ENCODE data around the gene ATP6V0B. TPM values are rescaled to one million over a fixed set of nuclear protein-coding genes. Genes with fewer than 3 reads are reported as not detected.

ATP6V0B gene
- total and polyA plus RNA-seq, 9 of the 15 experiments (the other 6 are each of a cell fraction or from before 2014, with no cell fraction given), result 137 to 328 (median 220) TPM

GRCh38 chr1:43979528-43980254 lies 4.9 kb downstream of the ATP6V0B start (continued):
- TF ChIP-seq ATF6 (CRISPR knock-in tag; IDR thresholded peaks at IDR 0.05) (0 out of 2 replicates have a peak, but pooled peaks have one; percentile 62), ZHX1 (conservative IDR thresholded peaks at IDR 0.05; ENCODE audit: low read length) (no peak), ZBTB17 (CRISPR knock-in tag; IDR thresholded peaks at IDR 0.05) (no peak), MBD1 (CRISPR knock-in tag; IDR thresholded peaks at IDR 0.05) (no peak), POLR2AphosphoS2 (IDR thresholded peaks at IDR 0.05; ENCODE audit: low read length) (no peak), CBX8 (IDR thresholded peaks at IDR 0.05; ENCODE audit: borderline replicate concordance, extremely low read depth, low read depth, low read length, poor library complexity, severe bottlenecking) (no peak), SIRT6 (IDR thresholded peaks at IDR 0.05; ENCODE audit: low read depth, low read length) (no peak), CAMTA2 (CRISPR knock-in tag; conservative IDR thresholded peaks at IDR 0.05) (no peak), BCL6 (CRISPR knock-in tag; IDR thresholded peaks at IDR 0.05) (no peak), ZNF830 (CRISPR knock-in tag; IDR thresholded peaks at IDR 0.05) (no peak), ETS2 (tag; IDR thresholded peaks at IDR 0.05; ENCODE audit: borderline replicate concordance, poor library complexity, severe bottlenecking) (no peak), CREB1 (IDR thresholded peaks at IDR 0.05) (no peak), CREB1 (CRISPR knock-in tag; IDR thresholded peaks at IDR 0.05) (peak; percentile 13; the same call in 1 of the 2 replicates), CREM (IDR thresholded peaks at IDR 0.05; ENCODE audit: low read depth) (peak; percentile 39; the same call in 1 of the 2 replicates), NR0B1 (IDR thresholded peaks at IDR 0.05; ENCODE audit: partially characterized antibody) (no peak), SMARCC2 (IDR thresholded peaks at IDR 0.05; ENCODE audit: low read depth) (no peak), NRF1 (conservative IDR thresholded peaks at IDR 0.05 in 1 of 2, IDR thresholded peaks at IDR 0.05 in 1 of 2) (peak; percentile 45 to 54), GATA2 (CRISPR knock-in tag; IDR thresholded peaks at IDR 0.05) (no peak), NELFE (IDR thresholded peaks at IDR 0.05; ENCODE audit: insufficient read depth, insufficient read length) (no peak), HNRNPL (IDR thresholded peaks at IDR 0.05; ENCODE audit: low read depth, low read length) (no peak), GTF2F1 (IDR thresholded peaks at IDR 0.05; ENCODE audit: low read depth, low read length) (no peak)

Measured in K562 (cell line).